Muscle of arm (tissue), 12 donors: Measurements from ENCODE around the gene CNNM2. TPM values are rescaled to one million over a fixed set of nuclear protein-coding genes. Genes with fewer than 3 reads are reported as not detected.

ENCODE experiments used
- DNase-seq: peaks from one replicate; pipeline ENCODE4 v3.0.0-alpha.2; 2013
- polyA plus RNA-seq, 12 donors: library from polyadenylated mRNA; unstranded; fragments of 120-200 nt; gene quantifications; one replicate each; pipeline ENCODE4 v1.2.1, GENCODE V29; 2013; ENCODE audit not compliant: insufficient read length in 12 of 12

The CNNM2 gene
- polyA plus RNA-seq, 12 donors = 1.7 to 7.1 (median 3.2) TPM; not detected in 1

DNA sequence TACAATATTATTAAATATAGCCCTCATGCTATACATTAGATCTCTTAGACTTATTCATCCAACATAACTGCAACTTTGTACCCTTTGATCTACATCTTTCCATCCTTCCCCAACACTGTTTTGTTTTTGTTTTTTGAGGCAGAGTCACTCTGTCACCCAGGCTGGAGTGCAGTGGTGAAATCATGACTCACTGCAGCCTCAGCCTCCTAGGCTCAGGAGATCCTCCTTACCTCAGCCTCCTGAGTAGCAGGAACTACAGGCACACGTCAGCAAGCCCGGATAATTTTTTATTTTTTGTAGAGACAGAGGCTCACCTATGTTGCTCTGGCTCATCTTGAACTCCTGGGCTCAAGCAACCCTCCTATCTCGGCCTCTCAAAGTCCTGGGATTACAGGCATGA lies 221.7 kb downstream of the CNNM2 start:
- no peak for DNase-seq

Other genes starting within 250 kb of the CNNM2 start
- 10 to 100 TPM in 11 of 12 donors, not detected in 1; 10.6 to 18.8 (median 13.8) TPM for gene ARL3, start 203.9 kb upstream of the CNNM2 start, polyA plus RNA-seq
- 10 to 100 TPM in 2 of 12 donors, 1 to 10 TPM in 9, not detected in 1; 3.5 to 11.4 (median 5.7) TPM for gene SFXN2, start 203.7 kb upstream of the CNNM2 start, polyA plus RNA-seq
- 10 to 100 TPM in 11 of 12 donors, not detected in 1; 37.9 to 52.1 (median 45.0) TPM for gene WBP1L, start 174.3 kb upstream of the CNNM2 start, polyA plus RNA-seq
- gene CYP17A1, start 80.9 kb upstream of the CNNM2 start, polyA plus RNA-seq = 1 to 10 TPM in 1 of 12 donors, under 1 TPM in 9, not detected in 2; 0.12 to 1.0 (median 0.64) TPM
- 100 to 1,000 TPM in 1 of 12 donors, 10 to 100 TPM in 11; 20.0 to 240 (median 27.4) TPM for gene BORCS7, start 64.0 kb upstream of the CNNM2 start, polyA plus RNA-seq
- gene AS3MT, start 48.8 kb upstream of the CNNM2 start, polyA plus RNA-seq = 10 to 100 TPM in 6 of 12 donors, 1 to 10 TPM in 5, not detected in 1; 4.8 to 14.3 (median 10.1) TPM